ENCODE data around the gene RESP18. TPM values are rescaled to one million over a fixed set of nuclear protein-coding genes. Genes with fewer than 3 reads are reported as not detected.
A peak's percentile ranks its signal among the peaks of the same experiment; 100 is the strongest.

RESP18 gene
- polyA plus RNA-seq (2012; ENCODE audit: missing spikeins): not detected

- TF ChIP-seq TAF1 (IDR thresholded peaks at IDR 0.05; ENCODE audit: borderline replicate concordance, low read depth, low read length): no peak
- TF ChIP-seq POLR2AphosphoS5 (IDR thresholded peaks at IDR 0.05; ENCODE audit: low read depth, low read length): no peak
- TF ChIP-seq POLR2A (IDR thresholded peaks at IDR 0.05; ENCODE audit: low read depth, low read length): no peak
- no peak for FAIRE-seq
These were observed at the start of gene RESP18 for GRCh38 chr2:219332542-219332941. RESP18 (minus strand) TSS chr2:219332744.

GRCh38 chr2:219381448-219381847 is 48.9 kb upstream of the RESP18 start:
- FAIRE-seq (no peak), DNase-seq (ENCODE audit: insufficient read length) (no peak)
- TF ChIP-seq POLR2AphosphoS5 (IDR thresholded peaks at IDR 0.05; ENCODE audit: low read depth, low read length) (no peak), POLR2A (IDR thresholded peaks at IDR 0.05; ENCODE audit: low read depth, low read length) (no peak), TAF1 (IDR thresholded peaks at IDR 0.05; ENCODE audit: borderline replicate concordance, low read depth, low read length) (no peak)

More at GRCh38 chr2:219332542-219332941, at the start of gene RESP18:
- DNase-seq (ENCODE audit: insufficient read length): no peak

- TF ChIP-seq POLR2AphosphoS5 (IDR thresholded peaks at IDR 0.05; ENCODE audit: low read depth, low read length) (no peak), POLR2A (IDR thresholded peaks at IDR 0.05; ENCODE audit: low read depth, low read length) (no peak), TAF1 (IDR thresholded peaks at IDR 0.05; ENCODE audit: borderline replicate concordance, low read depth, low read length) (no peak)
- FAIRE-seq: no peak
- DNase-seq (ENCODE audit: insufficient read length): no peak
These were observed 48.4 kb upstream of the RESP18 start for GRCh38 chr2:219380926-219381325.

GRCh38 chr2:219378163-219378851 is 45.8 kb upstream of the RESP18 start:
- FAIRE-seq (no peak), DNase-seq (ENCODE audit: insufficient read length) (no peak)
- no peak for TF ChIP-seq POLR2AphosphoS5 (IDR thresholded peaks at IDR 0.05; ENCODE audit: low read depth, low read length)
- no peak for TF ChIP-seq TAF1 (IDR thresholded peaks at IDR 0.05; ENCODE audit: borderline replicate concordance, low read depth, low read length)
- TF ChIP-seq POLR2A (IDR thresholded peaks at IDR 0.05; ENCODE audit: low read depth, low read length): no peak

DNA sequence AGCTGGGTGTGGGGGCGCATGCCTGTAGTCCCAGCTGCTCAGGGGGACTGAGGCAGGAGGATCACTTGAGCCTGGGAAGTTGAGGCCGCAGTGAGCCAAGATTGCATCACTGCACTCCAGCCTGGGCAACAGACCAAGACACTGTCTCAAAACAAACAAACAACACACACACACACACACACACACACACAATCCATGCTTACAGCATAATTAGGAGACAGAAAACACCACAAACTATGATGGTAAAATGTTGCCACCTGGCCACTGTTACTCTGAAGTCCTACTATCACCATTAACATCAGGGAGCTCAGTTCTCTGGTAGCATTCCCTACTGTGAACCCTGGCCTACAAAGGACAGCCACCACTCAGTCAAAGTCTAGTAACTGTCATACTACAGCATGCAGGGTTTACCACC is 36.9 kb upstream of the RESP18 start:
- no peak for FAIRE-seq
- TF ChIP-seq POLR2AphosphoS5 (IDR thresholded peaks at IDR 0.05; ENCODE audit: low read depth, low read length) (no peak), POLR2A (IDR thresholded peaks at IDR 0.05; ENCODE audit: low read depth, low read length) (no peak), TAF1 (IDR thresholded peaks at IDR 0.05; ENCODE audit: borderline replicate concordance, low read depth, low read length) (no peak)

GRCh38 chr2:219368690-219369191 is 36.2 kb upstream of the RESP18 start:
- DNase-seq (ENCODE audit: insufficient read length) (no peak), FAIRE-seq (no peak)
- TF ChIP-seq POLR2A (IDR thresholded peaks at IDR 0.05; ENCODE audit: low read depth, low read length): no peak
- no peak for TF ChIP-seq TAF1 (IDR thresholded peaks at IDR 0.05; ENCODE audit: borderline replicate concordance, low read depth, low read length)
- no peak for TF ChIP-seq POLR2AphosphoS5 (IDR thresholded peaks at IDR 0.05; ENCODE audit: low read depth, low read length)

More for the DNA sequence above, 36.9 kb upstream of the RESP18 start:
- DNase-seq (ENCODE audit: insufficient read length): no peak

DNA sequence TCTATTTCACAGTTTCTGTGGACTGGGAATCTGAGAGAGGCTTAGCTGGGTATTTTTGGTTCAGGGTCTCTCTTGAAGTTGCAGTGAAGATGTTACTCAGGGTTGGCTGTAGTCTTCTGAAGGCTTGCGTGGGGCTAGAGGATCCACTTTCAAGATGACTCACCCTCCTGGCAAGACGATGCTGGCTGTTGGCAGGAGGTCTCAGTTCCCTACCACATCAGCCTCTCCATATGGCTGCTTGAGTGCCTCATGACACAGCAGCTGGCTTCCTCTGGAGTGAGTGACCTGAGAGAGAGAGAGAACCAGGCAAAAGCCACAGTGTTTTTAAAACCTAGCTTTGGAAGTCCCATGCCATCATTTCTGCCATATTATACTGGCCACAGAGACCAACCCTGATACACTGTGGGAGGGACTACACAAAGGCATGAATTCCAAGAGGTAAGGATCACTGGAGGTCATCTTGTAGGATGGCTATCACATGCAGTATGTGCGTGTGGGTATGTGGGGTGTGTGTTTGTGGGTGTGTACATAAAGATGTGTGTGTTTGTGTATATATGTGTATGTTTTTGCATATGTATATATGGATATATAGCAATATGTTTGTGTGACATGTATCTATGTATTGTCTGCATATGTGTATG is 30.1 kb upstream of the RESP18 start:
- no peak for TF ChIP-seq POLR2A (IDR thresholded peaks at IDR 0.05; ENCODE audit: low read depth, low read length)
- TF ChIP-seq POLR2AphosphoS5 (IDR thresholded peaks at IDR 0.05; ENCODE audit: low read depth, low read length): no peak
- TF ChIP-seq TAF1 (IDR thresholded peaks at IDR 0.05; ENCODE audit: borderline replicate concordance, low read depth, low read length): no peak
- no peak for DNase-seq (ENCODE audit: insufficient read length)
- peak; percentile 76 for FAIRE-seq

- FAIRE-seq (no peak), DNase-seq (ENCODE audit: insufficient read length) (no peak)
- TF ChIP-seq TAF1 (IDR thresholded peaks at IDR 0.05; ENCODE audit: borderline replicate concordance, low read depth, low read length) (no peak), POLR2A (IDR thresholded peaks at IDR 0.05; ENCODE audit: low read depth, low read length) (no peak), POLR2AphosphoS5 (IDR thresholded peaks at IDR 0.05; ENCODE audit: low read depth, low read length) (no peak)
These were observed 29.5 kb upstream of the RESP18 start for GRCh38 chr2:219362072-219362471.

- no peak for DNase-seq (ENCODE audit: insufficient read length)
- TF ChIP-seq TAF1 (IDR thresholded peaks at IDR 0.05; ENCODE audit: borderline replicate concordance, low read depth, low read length) (no peak), POLR2A (IDR thresholded peaks at IDR 0.05; ENCODE audit: low read depth, low read length) (no peak), POLR2AphosphoS5 (IDR thresholded peaks at IDR 0.05; ENCODE audit: low read depth, low read length) (no peak)
- no peak for FAIRE-seq
These were observed 25.9 kb upstream of the RESP18 start for GRCh38 chr2:219358170-219359075.

- DNase-seq (ENCODE audit: insufficient read length) (no peak), FAIRE-seq (no peak)
These were observed 24.3 kb upstream of the RESP18 start for GRCh38 chr2:219356834-219357233.

GRCh38 chr2:219354582-219354981 is 22.0 kb upstream of the RESP18 start:
- TF ChIP-seq POLR2A (IDR thresholded peaks at IDR 0.05; ENCODE audit: low read depth, low read length) (no peak), TAF1 (IDR thresholded peaks at IDR 0.05; ENCODE audit: borderline replicate concordance, low read depth, low read length) (no peak), POLR2AphosphoS5 (IDR thresholded peaks at IDR 0.05; ENCODE audit: low read depth, low read length) (no peak)

More at GRCh38 chr2:219356834-219357233, 24.3 kb upstream of the RESP18 start:
- TF ChIP-seq POLR2AphosphoS5 (IDR thresholded peaks at IDR 0.05; ENCODE audit: low read depth, low read length): no peak
- TF ChIP-seq POLR2A (IDR thresholded peaks at IDR 0.05; ENCODE audit: low read depth, low read length): no peak
- no peak for TF ChIP-seq TAF1 (IDR thresholded peaks at IDR 0.05; ENCODE audit: borderline replicate concordance, low read depth, low read length)

More at GRCh38 chr2:219354582-219354981, 22.0 kb upstream of the RESP18 start:
- no peak for FAIRE-seq
- no peak for DNase-seq (ENCODE audit: insufficient read length)
